HG03108 (cell line): ENCODE data around the gene CCT4.
"Not testable (repeated sequence)": the region's sequence is repeated elsewhere in the genome, so short reads cannot be mapped to it uniquely, and the experiment has no call there.

Experiments
- ATAC-seq: cut with Tn5 transposase; IDR thresholded peaks from one replicate; pipeline ENCODE4 v1.9.1; 2021; ENCODE audit warnings: moderate library complexity; ENCODE audit not compliant: unreplicated experiment

CCT4 gene

DNA sequence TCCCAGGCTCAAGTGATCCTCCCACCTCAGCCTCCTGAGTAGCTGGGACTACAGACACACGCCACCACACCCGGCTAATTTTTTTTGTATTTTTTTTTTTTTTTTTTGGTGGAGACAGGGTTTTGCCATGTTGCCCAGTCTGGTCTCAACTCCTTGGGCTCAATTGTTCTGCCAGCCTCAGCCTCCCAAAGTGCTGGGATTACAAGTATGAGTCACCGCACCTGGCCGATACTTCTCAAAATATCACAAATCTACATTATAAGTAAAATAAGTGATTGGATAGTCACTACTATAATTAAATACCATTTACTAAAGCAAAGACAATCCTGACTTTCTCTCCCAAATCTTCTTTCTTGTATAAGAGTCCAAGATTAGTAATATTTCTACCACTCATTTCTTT lies 9.1 kb downstream of the CCT4 start:
- not testable (repeated sequence) for ATAC-seq

DNA sequence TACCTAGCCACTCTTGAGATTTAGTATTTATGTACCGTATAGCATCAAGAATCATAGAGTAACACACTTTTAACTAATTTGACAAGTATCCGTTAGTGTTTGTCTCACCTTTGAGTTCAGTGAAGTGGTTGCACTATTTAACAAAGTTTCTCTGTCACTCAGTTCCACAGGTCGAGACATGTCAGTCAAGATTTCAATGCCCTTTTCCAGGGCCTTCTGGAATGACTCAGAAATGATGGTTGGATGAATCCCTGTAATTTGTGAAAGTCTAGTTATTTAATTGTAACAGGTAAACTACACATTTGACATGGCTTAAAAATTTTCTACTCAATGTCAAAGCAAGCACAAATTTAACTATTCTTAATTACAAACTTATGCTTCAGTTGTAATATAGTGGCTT lies 9.7 kb downstream of the CCT4 start:
- ATAC-seq, result no peak

GRCh38 chr2:61877571-61878245 lies 10.7 kb downstream of the CCT4 start:
- ATAC-seq, result no peak

GRCh38 chr2:61876400-61876799 lies 12.1 kb downstream of the CCT4 start:
- no peak for ATAC-seq

GRCh38 chr2:61866482-61867089 lies 21.9 kb downstream of the CCT4 start:
- not testable (repeated sequence) for ATAC-seq

DNA sequence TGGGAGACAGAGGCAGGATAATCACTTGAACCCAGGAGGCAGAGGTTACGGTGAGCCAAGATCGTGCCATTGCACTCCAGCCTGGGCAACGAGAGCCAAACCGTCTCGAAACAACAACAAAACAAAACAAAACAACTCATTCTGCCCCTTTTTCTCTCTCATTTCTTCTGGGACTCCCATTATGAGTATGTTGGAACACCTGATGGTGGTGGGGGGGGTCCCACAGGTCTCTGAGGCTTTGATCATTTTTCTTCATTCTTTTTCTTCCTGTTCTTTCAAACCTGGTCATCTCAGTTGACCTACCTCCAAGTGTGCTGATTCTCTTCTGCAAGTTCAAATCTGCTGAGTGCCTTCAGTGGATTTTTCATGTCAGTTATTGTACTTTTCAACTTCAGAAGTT lies 26.4 kb downstream of the CCT4 start:
- no peak for ATAC-seq

GRCh38 chr2:61857224-61857623 lies 31.2 kb downstream of the CCT4 start:
- no peak for ATAC-seq

GRCh38 chr2:61855318-61855613 lies 33.2 kb downstream of the CCT4 start:
- no peak for ATAC-seq

DNA sequence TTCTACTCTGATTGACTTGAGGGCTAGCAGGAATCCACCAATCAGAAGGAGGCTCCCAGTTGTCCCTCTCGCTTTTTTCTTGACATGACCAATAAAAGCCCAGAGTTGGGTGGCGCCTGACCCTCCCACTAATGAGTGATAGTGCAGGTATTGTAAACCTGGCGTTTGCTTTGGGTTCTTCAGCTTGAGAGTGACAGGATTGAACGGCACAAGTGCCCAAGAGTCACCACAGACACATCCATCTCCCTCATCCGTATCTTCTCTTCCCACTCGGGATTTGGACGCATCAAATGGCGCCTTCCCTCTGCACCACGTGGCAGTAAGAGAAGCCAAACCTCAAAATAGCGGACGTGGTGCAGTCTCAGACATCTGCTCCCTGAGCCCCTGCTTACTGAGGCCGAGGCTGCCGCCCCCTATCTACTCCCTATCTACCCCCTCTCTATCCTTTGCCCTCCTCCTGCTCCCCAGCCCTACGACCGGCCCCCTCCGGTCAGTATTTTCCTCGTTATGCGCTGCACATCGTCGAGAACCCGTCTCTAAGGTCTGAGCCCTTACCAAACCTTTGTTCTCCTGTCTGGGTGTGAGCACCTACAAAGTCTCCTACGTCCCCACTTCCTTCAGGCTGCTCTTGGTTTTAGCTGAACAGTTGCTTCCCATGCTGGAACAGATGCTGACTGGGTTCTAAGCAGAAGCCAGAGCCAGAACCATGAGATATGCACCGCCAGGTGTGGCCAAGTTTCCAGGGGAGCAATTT lies 33.7 kb downstream of the CCT4 start:
- peak; percentile 84 for ATAC-seq

DNA sequence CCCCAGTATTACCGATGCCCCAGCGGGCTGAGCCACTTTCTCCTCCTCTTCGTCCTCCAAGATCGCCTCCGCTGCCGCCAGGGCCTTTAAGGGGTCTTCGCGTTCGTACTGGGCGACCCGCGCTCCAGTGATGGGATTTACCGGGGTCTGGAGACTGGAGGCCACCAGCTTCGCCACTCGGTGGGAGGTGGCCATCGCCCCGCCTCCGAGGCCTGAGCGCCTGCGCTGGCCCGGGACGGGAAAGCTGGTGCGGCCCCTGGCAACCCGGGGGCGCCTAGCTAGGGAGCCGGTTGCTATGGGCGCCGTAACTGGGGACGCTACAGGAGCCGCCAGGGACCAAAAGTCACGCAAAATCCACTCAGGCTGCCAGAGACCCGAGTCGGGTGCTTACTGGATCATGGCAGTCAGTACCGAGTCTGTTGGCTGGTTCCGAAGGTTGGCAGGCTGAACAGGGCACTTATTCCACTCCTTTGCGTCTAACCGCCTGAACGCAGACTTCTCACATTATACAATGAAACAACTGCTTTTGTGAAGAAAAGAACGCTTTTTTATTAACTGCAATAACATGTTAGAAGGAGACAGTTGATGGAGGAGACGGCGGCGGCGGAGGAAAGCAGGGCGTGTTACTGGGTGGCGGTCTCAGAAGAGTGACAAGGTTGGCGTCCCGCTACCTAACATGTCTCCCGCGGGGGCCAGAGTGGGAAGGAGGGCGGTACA lies 34.5 kb downstream of the CCT4 start, which contains the start of gene FAM161A:
Gene FAM161A (minus strand): TSS at position 214 of the 717 bp plus-strand sequence. CDS start 19 bp downstream, at position 195.
- ATAC-seq, result peak; percentile 74

GRCh38 chr2:61853086-61853846 lies 35.2 kb downstream of the CCT4 start:
- peak; percentile 55 for ATAC-seq

- not testable (repeated sequence) for ATAC-seq
Measured at GRCh38 chr2:61851270-61851669, 37.2 kb downstream of the CCT4 start.

GRCh38 chr2:61845320-61845719 lies 43.1 kb downstream of the CCT4 start:
- ATAC-seq, result no peak

GRCh38 chr2:61841286-61841685 lies 47.2 kb downstream of the CCT4 start:
- no peak for ATAC-seq

DNA sequence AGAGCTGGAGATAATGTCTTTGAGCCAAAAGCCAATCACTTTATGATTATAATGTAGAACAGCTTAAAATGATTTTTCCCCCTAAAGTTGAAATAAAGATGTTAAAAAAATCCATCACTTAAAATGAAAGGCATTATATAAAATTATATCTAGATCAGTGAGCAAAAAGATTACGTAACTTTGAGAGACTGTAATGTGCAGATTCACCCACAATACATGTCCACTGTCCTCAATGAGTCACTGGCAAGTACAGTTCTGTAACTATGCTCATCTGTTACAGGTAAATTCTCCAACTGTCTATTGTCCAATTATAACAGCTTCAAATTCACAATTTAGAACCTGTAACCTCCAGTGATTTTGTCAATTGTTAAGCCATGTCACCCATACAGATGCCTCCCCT lies 53.6 kb downstream of the CCT4 start:
- ATAC-seq, result no peak

DNA sequence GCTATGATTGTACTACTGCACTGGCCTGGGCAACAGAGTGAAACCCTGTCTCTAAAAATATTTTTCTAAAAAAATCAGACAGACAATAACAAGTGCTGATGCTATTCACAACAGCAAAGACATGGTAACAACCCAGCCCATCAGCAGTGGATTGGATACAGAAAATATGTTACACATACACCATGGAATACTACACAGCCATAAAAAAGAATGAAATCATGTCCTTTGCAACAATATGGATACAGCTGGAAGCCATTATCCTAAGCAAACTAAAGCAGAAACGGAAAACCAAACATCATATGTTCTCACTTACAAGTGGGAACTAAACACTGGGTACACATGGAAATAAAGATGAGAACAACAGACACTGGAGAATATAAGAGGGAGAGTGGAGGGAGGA lies 54.5 kb downstream of the CCT4 start:
- ATAC-seq, result no peak

- ATAC-seq, result no peak
Measured at GRCh38 chr2:61832183-61832841, 56.1 kb downstream of the CCT4 start.

DNA sequence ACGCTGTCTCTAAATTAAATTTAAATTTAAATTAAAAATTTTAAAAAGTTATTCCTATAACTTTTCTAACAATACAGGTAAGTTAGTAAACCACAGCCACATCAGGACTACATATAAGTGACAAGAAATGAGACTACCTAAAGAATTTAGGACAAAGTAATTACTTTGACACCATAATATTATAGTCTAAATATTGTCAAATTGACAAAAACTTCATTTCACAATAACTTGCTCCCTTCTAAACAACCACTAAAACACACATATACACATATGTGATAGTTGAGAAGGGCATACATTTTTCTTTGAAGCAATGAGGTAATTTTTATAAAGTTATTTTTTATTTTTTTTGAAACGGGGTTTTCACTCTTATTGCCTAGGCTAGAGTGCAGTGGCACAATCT lies 66.2 kb downstream of the CCT4 start:
- no peak for ATAC-seq
